Measurements from ENCODE around the gene CPHXL2. TPM values are rescaled to one million over a fixed set of nuclear protein-coding genes. Genes with fewer than 3 reads are reported as not detected.
A peak's percentile ranks its signal among the peaks of the same experiment; 100 is the strongest.

CPHXL2 gene
- polyA plus RNA-seq, 1 donor = 0.15 TPM

DNA sequence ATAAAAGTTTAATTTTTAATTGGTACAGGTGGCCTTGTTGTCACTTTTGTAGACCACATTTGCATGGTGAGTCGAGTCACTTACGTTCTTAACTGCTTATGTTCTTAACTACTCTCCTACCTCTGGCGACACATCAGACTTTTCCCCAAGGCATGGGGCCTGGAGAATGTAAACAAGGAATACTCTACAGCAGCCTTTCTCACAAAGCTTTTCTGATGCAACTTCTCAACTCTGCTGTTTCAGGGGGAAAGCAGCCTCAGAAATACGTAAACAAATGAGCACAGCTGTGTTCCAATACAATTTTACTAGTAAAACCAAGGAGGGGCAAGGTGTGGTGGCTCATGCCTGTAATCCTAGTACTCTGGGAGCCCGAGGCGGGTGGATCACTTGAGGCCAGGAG is 36.2 kb downstream of the CPHXL2 start:
- no peak for DNase-seq

DNA sequence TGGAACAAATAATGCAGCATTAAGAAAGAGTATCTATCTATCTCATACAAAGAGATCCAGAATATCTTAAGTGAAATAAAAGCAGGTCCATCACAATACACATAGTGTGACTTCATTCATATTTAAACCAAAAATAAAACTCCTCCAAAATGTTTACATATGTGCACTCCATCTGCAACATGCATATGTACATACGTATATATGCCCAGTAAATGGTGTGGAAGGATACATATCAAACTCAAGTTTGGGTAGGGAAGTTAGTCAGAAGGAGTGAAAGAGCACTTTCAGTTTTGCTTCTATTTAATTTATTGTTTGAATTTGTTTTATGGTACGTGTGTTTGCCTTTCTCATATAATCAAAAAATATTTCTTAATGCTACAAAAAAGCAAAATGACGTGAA is 41.8 kb downstream of the CPHXL2 start:
- DNase-seq = no peak

- DNase-seq = no peak
Observed at GRCh38 chr16:75632857-75633256, 44.0 kb downstream of the CPHXL2 start.

DNA sequence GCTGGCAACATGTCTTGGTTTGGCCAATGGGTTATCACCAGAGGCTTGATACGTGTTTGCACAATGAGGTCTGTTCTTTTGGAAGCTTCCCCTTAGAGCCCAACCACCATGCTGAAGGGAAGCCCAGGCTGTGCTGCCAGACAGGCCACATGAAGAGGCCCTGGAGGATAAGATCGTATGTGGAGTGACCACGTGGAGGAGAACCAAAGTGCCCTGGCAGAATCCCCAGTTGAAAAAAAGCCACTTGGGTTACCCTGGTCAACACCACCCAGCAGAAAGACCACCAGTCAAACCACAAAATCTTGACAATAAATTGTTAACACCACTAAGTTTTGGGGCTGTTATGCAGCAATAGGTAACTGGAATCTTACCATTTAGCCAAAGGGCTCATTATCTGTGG is 46.8 kb downstream of the CPHXL2 start:
- no peak for DNase-seq

DNA sequence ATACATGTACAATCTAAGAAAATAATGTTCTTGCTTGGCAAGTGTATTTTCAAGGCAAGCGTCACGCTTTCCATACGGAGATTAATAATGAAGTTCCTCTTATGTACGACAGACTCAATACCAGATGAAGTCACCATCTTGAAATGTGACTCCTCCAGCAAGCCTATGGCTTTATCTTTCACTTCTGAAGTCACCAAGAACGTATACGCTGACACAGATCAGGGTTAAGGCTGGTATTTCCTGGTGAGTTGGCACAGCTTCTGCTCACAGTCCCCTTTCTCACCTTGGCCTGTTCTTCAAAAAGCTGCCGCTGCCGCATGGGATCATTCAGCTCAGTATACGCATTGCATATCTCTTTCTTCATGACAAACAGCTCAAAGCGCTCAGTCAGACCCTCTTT is 47.7 kb downstream of the CPHXL2 start:
- no peak for DNase-seq

- no peak for DNase-seq
Observed at GRCh38 chr16:75628351-75628750, 48.5 kb downstream of the CPHXL2 start.

GRCh38 chr16:75627851-75628250 is 49.0 kb downstream of the CPHXL2 start:
- no peak for DNase-seq

GRCh38 chr16:75626806-75627205 is 50.0 kb downstream of the CPHXL2 start:
- DNase-seq = no peak

- no peak for DNase-seq
Observed at GRCh38 chr16:75624921-75625334, 51.9 kb downstream of the CPHXL2 start.

DNA sequence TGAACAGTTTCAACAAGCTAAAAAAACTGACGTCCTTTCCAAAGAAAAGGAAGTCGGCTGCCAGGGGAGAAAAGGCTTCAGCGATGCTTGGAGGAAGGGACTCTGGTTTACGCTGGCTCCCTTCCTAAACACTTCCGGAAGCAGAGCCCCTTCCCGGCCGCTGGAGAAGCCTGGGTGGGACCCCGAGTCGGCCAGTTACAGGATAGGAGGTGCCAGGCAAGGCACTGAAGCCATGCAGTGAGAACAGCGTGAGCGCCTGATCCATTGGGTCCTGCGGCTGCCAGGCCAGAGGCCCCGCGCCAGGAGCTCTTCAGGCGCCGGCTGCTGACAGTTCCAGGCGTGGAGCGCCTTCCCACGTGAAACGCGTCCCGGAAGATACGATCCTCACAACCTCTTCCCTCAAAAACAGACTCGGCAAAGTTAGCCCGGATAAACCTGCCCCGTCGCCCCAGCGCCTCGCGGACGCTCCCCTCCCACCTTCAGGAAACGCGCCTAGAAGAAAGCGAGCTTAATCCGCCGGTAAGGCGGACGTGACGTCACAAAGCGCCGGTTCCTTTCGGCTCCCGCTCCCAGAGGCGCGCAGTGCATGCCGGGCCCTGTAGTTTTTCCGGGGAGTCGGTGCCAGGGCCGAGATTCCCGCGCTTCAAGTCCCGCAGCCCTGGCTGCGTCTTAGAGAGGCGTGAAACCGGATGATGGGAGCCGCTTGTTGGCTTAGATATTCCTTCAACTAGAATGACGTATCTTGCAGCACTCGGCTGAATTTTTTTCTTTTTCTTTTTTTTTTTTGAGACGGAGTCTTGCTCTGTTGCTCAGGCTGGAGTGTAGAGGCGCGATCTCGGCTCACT is 53.8 kb downstream of the CPHXL2 start, which contains the start of gene ADAT1:
ADAT1 (minus strand) TSS at position 521 of the 845 bp plus-strand sequence. CDS start 2,482 bp downstream, outside the sequence.
- DNase-seq = peak; percentile 99

- peak; percentile 48 for DNase-seq
Observed at GRCh38 chr16:75621170-75621477, 55.7 kb downstream of the CPHXL2 start.

DNA sequence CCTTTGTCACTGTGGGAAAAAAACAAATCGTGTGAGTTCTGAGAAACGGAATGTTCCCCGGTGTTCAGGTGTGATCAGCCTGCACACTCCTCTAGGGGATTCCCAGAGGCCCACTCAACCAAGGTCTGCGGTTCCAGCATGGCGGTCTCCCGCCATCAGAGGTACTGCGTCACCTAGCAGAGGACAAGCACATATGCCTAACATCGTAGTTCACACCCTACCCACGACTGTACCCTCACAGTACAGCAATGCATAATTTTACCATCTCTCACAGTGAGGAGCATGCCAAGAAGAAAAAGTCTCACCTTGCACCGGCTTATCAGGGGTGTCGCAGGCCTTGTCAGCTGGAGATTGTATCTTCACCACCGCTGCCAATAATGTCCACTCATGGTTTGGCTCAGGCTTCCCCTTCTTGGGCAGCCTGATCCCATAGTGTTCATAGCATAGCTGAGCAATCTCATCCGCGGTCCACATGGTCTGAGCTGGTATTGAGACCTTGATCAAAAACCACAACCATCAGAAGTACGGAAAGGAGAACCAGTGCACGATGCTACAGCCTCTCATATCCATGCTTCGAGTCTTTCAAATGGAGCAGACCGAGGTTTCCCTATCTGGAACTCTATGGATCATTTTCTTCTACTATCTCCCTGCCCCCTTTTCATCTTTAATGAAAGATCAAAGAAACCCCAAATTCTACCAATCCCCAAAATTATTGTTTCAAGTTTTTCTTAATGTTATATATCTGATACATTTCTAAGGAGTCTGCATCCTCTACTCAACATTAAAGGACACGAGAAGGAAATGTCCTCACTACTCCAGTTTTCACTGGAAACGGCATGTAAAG is 56.3 kb downstream of the CPHXL2 start:
- DNase-seq = no peak

GRCh38 chr16:75618780-75619179 is 58.0 kb downstream of the CPHXL2 start:
- DNase-seq = no peak

DNA sequence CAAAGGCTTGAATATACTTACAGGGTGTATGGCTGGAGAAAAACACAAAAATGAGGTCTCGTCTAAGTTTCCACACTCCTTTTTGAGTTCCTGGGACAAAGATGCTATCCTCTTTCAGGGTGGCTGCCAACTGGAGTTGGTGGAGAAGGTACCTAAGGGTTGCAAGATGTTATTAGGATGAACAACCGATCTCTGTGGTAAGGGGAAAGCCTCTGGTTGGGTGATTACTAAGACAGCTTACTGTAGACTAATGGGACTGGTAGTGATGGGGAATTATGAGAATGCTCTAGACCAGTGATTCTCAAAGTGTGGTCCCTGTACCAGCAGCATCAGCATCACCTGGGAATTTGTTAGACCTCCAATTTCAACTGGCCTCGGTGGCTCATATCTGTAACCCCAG is 59.7 kb downstream of the CPHXL2 start:
- no peak for DNase-seq

- DNase-seq = no peak
Observed at GRCh38 chr16:75616521-75617010, 60.2 kb downstream of the CPHXL2 start.

GRCh38 chr16:75615619-75616018 is 61.2 kb downstream of the CPHXL2 start:
- no peak for DNase-seq

DNA sequence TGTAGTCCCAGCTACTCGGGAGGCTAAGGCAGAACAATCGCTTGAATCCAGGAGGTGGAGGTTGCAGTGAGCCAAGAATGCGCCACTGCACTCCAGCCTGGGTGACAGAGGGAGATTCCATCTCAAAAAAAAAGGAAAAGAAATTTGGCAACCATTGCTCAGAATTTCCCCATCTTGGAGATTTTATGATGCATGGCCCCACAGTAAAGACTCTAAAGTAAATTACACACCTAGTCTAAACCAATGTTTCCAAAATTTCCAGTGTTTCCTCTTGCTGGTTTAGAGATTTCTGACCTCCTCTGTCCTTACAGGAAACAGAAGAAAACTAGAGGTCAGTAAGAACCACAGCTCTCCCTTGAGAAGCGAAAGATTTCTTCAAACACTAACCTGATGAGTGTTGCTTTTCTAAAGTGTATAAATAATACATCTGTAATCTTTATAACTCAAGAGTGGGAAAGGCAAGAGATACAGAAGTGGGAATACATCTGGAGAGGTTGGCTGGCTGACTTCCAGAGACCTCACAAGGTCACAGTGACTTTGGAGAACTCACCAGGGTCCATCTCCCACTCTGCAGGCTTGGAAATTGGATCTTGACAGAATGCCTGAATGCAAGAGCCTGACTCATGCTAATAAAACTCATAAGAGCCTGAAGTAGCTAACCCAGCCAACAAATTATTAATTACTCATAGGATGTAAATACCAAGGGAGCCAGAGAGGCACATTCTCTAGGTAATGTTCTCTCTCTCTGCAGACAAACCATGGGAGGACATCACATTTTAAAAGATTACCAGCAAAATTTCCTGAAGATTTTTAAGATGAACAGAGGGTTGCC is 62.5 kb downstream of the CPHXL2 start:
- DNase-seq = no peak

Other genes starting within 250 kb of the CPHXL2 start
- 73.0 TPM for gene CFDP1, start 243.5 kb downstream of the CPHXL2 start, polyA plus RNA-seq (ENCODE audit: insufficient read length)
- gene TMEM170A, start 212.3 kb downstream of the CPHXL2 start, polyA plus RNA-seq (ENCODE audit: insufficient read length) = 18.1 TPM
- 0.77 TPM for gene CHST6, start 181.6 kb downstream of the CPHXL2 start, polyA plus RNA-seq (ENCODE audit: insufficient read length)
- not detected for gene CHST5, start 140.9 kb downstream of the CPHXL2 start, polyA plus RNA-seq (ENCODE audit: insufficient read length)
- 7.0 TPM for gene TMEM231, start 120.8 kb downstream of the CPHXL2 start, polyA plus RNA-seq (ENCODE audit: insufficient read length)
- 111 TPM for gene GABARAPL2, start 110.6 kb downstream of the CPHXL2 start, polyA plus RNA-seq (ENCODE audit: insufficient read length)
- 33.9 TPM for gene ADAT1, start 53.7 kb downstream of the CPHXL2 start, polyA plus RNA-seq (ENCODE audit: insufficient read length)
- 116 TPM for gene KARS1, start 29.3 kb downstream of the CPHXL2 start, polyA plus RNA-seq (ENCODE audit: insufficient read length)
- 64.0 TPM for gene TERF2IP, start 29.2 kb downstream of the CPHXL2 start, polyA plus RNA-seq (ENCODE audit: insufficient read length)
- not detected for gene DUXB, start 24.5 kb upstream of the CPHXL2 start, polyA plus RNA-seq (ENCODE audit: insufficient read length)
- not detected for gene CPHXL, start 49.5 kb upstream of the CPHXL2 start, polyA plus RNA-seq (ENCODE audit: insufficient read length)